Measurements from ENCODE around the gene NRDE2.

DNA sequence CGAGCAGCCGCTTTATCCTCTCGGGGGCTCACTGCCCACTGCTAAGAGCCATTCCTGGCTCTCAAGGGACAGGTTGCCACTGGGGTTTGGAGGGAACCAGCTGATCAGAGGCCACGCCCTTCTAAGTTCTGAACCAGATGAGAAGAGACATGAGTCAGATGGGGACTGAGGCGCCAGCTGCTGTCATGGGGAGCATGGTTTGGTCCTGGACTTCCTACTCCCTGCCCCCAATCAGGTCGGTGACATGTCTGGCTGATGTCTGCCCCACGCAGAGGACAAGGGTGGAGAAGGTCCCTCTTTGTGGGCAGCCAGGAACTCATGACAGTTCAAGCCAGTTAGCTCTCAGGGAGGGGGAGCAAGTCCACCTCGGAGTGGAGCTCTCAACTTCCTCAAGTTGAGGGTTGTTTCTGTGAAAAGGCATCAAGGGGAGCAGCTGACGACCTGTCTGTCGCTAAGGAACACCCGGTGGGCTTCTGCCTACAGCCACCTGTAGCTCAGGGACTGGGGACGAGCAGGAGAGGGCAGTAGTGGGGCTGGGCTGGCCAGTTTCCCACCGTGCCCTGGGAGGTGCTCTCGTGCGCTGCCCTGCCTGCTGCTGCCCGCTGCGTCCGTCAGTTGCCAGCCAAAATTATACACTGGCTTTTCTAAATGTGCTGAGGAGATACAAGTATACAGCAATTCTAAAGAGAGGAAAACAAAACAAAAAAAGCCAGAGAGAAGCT lies 54.9 kb downstream of the NRDE2 start:
- TF ChIP-seq POLR2A (IDR thresholded peaks at IDR 0.05): no peak
- TF ChIP-seq, protein P1, sequence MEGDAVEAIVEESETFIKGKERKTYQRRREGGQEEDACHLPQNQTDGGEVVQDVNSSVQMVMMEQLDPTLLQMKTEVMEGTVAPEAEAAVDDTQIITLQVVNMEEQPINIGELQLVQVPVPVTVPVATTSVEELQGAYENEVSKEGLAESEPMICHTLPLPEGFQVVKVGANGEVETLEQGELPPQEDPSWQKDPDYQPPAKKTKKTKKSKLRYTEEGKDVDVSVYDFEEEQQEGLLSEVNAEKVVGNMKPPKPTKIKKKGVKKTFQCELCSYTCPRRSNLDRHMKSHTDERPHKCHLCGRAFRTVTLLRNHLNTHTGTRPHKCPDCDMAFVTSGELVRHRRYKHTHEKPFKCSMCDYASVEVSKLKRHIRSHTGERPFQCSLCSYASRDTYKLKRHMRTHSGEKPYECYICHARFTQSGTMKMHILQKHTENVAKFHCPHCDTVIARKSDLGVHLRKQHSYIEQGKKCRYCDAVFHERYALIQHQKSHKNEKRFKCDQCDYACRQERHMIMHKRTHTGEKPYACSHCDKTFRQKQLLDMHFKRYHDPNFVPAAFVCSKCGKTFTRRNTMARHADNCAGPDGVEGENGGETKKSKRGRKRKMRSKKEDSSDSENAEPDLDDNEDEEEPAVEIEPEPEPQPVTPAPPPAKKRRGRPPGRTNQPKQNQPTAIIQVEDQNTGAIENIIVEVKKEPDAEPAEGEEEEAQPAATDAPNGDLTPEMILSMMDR (IDR thresholded peaks at IDR 0.05): no peak
